SKM-1 (cell line): ENCODE data around the gene HECA.
"Not testable (repeated sequence)": the region's sequence is repeated elsewhere in the genome, so short reads cannot be mapped to it uniquely, and the experiment has no call there.

Experiments
- DNase-seq: peaks from one replicate; lab custom pipeline; 2025; ENCODE audit not compliant: unreplicated experiment; lab: John Stamatoyannopoulos, UW

Gene HECA

DNA sequence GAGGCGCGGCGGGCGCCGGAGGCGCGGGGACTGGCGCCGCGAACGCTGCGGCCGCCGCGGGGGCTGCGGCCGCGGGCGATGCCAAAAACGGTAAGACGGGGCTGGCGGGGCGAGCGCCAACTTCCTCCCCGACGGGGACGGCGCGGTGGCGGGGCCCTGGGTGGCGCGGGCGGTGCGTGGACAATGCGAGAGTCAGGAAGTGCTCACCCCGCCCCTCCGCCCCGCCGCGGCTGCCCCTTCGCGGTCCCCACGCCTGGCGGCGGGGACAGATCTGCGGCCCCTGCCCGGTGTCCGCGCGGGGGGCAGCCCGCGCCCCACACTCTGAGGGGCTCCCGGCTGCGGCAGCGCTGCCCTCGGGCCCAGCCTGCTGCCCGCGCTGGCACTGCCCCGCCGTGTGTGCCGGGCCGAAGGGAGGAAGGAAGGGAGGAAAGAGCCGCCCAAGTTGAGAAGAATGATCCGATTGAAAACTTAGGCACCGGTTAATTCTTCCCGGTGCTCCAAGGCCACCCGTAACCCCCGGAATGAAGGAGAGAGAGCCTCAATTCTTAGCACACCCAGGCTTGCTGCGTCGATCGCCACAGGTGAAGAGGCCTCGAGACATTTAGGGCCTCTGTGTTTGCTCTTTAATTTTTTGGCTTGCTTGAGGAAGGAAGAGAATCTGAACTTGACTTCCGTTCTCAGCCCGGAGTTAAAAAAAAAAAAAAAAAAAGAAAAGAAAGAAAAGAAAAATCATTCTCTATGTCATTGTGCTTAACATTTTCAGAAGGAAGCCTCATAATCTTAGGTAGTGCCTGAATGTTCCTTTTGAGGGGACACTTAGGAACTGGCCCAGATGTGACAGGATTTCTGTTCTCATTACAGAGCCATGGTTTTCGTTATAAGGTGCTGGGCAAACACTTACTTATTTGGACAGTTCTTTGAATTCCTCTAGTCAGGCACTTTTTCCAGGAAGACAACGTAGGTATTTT, 982 bp downstream of the HECA start:
- peak; percentile 41 for DNase-seq

DNA sequence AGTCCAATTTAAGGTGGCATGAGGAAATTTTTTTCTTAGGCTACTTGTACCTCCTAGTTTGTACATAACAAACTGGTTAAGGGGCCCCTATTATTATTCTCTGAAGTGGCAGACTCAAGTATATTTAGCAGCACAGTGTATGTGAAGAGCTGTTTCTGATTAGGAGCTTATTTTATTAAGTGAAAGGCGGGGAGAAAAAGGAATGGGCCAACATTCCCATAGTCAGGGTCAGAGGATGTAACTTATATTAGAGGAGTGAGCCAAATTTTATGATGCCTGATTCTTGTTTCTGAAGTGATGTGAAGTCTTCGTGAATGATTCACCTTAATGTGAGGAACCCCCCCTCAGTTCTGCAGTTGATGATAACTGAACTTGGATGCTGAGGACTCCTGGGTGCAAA, 2.8 kb downstream of the HECA start:
- DNase-seq = no peak

DNA sequence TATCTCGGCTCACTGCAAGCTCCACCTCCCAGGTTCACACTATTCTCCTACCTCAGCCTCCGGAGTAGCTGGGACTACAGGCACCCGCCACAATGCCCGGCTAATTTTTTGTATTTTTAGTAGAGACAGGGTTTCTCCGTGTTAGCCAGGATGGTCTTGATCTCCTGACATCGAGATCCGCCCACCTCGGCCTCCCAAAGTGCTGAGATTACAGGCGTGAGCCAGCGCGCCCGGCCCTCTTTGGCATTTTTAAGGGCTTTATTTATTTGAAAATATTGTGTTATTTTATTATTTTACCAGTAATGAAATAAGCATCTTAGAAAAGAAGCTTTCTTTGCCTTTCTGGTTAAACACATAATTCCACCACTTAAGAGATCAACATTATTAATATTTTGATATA, 6.0 kb downstream of the HECA start:
- DNase-seq = not testable (repeated sequence)

DNA sequence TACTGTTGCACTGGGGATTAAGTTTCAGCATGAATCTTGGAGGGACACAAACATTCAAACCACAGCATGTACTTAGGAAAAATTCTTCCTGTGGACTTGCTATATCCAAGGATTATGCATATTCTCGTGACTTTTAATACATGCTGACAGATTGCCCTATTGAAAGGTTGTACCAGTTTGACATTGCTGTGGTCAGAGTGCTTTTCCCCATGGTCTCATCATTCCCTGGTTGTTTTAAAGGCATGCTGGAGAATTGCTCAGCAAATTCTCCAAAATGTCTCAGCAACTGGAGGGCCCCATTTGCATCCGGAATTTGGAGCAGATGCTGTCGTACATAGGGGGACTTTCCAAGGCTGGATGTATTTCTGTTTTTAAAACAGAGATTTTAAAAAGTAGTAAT, 7.4 kb downstream of the HECA start:
- DNase-seq = no peak

- no peak for DNase-seq
These were observed 8.2 kb downstream of the HECA start for GRCh38 chr6:139143111-139143510.

DNA sequence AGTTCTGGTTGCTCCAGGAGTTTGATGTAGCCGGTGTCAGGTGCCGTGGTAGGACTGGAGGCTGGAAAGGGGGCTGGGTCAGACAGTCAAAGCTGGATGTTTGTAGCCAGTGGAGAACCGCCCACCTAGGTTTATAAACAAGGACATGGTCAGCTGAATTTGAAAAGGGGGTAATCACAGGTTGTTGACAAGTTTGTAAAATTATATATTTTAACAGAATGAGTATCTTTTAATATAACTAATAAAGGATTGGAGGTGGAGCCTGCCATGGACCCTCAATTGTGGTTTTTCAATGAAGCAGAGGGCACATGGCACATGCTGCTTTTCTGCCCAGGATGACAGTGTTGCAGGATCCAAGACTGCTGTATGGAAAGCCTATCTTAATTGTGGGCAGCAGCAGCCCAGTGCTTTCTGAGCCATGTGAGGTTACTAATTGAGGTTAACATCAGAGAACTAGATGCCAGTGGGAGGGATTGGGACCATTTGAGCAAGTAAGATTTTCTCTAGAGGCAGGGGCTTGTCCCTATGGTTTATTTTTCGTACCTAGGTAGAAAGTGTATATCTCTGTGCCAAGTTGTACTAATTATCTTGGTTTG, 9.7 kb downstream of the HECA start:
- DNase-seq = no peak

DNA sequence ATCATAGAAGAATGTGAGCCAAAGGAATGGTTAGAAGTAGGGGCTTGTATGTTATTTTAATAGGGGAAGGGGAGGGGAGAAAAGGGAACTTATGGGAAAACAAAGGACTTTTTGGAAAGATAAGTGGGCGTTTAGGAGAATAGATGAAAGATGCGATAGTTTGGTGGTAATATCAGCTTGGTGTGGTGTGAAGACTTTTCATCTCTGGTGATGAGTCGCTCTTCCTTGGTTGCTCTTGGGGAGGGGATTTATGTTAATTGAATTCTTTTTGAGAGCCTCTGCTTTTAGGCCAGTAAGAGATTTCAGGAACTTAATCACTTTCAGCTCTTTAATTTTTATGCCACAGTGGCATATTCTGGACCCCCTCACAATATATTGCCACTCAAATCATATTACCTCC, 10.8 kb downstream of the HECA start:
- DNase-seq = no peak

- no peak for DNase-seq
These were observed 11.4 kb downstream of the HECA start for GRCh38 chr6:139146317-139146726.

DNA sequence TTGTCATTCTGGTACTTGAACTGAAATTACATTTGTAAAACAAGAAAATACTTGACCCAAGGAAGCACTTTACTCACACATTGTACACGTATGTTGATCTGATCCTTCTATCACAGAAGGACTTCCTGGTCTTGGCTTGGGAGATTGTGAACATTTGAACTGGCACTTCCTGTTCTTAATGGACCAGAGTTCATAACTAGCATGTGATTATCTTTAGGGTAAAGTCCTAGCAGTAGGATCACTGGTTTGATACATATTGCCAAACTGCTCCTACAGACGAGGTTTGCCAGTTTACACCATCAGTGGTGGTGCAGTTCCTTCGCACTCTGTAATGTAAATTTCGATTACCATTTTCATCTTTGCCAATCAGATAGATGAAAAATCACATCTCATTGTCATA, 12.7 kb downstream of the HECA start:
- DNase-seq = no peak

DNA sequence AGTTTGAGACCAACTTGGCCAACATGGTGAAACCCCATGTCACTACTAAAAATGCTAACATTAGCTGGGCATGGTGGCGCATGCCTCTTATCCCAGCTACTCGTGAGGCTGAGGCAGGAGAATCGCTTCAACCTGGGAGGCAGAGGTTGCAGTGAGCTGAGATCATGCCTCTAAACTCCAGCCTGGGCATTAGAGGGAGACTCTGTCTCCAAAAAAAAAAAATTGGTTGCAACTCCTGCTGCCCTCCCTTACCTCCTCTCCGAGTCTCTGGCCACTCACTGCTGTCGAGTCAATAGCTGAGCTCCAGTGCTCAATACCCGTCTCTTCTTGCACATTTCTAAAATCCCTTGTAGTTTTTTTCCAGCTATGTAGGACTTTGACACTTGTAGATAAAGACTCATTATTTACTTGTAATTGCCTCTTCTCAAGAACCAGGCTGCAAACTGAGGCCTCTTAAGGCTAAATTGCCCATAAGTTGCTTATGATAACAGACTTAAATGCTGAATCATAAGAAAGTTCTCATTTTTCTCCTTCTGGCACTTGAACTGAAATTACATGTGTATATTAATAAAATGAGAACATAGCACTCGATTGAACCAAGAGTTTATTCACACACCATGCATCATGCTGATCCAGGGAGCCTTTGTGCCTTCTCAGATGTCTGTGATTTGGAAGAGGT, 13.8 kb downstream of the HECA start:
- no peak for DNase-seq

- DNase-seq = no peak
These were observed 14.5 kb downstream of the HECA start for GRCh38 chr6:139149383-139149782.

- DNase-seq = no peak
These were observed 16.0 kb downstream of the HECA start for GRCh38 chr6:139150920-139151319.

- DNase-seq = no peak
These were observed 16.7 kb downstream of the HECA start for GRCh38 chr6:139151425-139152087.

GRCh38 chr6:139152088-139152891, 17.4 kb downstream of the HECA start:
- DNase-seq = no peak

DNA sequence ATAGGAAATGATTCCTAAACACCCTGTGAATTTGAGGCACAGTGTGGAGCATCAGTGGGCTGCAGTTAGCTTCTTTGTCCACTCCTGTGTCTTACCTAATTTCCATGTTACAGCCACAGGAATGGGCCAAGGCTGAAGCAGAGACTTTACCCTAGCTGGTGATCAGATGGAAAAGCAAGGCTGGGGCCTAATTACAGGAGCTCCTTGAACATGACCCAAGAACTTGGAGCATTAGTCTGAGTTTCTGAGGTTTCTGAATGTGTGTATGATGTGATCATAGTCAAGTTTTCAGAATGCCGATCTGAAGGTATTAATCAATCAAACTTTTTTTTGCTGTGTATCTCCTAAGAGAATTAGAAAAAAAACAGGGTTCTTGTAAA, 18.0 kb downstream of the HECA start:
- no peak for DNase-seq

- DNase-seq = no peak
These were observed 19.0 kb downstream of the HECA start for GRCh38 chr6:139153855-139154254.

DNA sequence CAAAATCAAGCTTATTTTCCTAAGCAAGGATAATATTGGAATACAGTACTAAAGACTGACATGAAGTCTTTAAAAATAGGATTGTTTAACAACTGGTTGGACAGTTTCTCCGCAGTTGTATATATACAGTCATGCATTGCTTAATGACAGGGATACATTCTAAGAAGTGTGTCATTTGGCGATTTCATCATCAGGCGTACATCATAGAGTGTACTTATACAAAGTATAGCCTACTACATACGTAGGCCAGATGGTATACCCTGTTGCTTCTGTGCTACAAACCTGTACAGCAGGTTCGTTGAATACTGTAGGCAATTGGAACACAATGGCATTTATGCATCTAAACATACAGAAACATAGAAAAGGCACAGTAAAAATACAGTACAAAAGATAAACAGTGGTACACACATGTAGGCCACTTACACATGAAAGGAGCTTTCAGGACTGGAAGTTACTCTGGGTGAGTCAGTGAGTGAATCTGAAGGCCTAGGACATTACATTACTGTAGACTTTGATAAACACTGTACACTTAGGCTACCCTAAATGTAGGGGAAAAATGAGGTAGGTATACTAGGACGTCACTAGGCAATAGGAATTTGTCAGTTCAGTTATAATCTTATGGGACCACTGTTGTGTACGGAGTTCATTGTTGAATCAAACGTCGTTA, 20.1 kb downstream of the HECA start:
- no peak for DNase-seq

- DNase-seq = no peak
These were observed 21.2 kb downstream of the HECA start for GRCh38 chr6:139156102-139156501.

GRCh38 chr6:139156551-139156950, 21.7 kb downstream of the HECA start:
- DNase-seq = no peak

GRCh38 chr6:139157086-139157485, 22.2 kb downstream of the HECA start:
- not testable (repeated sequence) for DNase-seq
